SW 1271 (cell line): ENCODE measurements around the gene COL6A1.
"Not testable (repeated sequence)": the region's sequence is repeated elsewhere in the genome, so short reads cannot be mapped to it uniquely, and the experiment has no call there.

Source experiments
- DNase-seq, 2 experiments: peaks; one replicate each; lab custom pipeline; 2025; lab: John Stamatoyannopoulos, UW

COL6A1 gene

DNA sequence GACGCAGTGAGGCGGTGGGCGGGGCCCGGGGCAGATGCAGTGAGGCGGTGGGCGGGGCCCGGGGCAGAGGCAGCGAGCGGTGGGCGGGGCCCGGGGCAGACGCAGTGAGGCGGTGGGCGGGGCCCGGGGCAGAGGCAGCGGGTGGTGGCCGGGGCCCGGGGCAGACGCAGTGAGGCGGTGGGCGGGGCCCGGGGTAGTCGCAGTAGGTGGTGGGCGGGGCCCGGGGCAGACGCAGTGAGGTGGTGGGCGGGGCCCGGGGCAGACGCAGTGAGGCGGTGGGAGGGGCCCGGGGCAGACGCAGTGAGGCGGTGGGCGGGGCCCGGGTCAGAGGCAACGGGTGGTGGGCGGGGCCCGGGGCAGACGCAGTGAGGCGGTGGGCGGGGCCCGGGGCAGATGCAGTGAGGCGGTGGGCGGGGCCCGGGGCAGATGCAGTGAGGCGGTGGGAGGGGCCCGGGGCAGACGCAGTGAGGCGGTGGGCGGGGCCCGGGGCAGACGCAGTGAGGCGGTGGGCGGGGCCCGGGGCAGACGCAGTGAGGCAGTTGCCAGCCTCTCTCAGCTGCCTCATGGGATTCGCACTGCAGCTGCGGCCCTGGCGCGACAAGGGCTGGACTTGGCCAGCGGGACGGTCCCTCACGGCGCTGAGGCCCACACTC, 24.4 kb downstream of the COL6A1 start:
- not testable (repeated sequence) for DNase-seq

DNA sequence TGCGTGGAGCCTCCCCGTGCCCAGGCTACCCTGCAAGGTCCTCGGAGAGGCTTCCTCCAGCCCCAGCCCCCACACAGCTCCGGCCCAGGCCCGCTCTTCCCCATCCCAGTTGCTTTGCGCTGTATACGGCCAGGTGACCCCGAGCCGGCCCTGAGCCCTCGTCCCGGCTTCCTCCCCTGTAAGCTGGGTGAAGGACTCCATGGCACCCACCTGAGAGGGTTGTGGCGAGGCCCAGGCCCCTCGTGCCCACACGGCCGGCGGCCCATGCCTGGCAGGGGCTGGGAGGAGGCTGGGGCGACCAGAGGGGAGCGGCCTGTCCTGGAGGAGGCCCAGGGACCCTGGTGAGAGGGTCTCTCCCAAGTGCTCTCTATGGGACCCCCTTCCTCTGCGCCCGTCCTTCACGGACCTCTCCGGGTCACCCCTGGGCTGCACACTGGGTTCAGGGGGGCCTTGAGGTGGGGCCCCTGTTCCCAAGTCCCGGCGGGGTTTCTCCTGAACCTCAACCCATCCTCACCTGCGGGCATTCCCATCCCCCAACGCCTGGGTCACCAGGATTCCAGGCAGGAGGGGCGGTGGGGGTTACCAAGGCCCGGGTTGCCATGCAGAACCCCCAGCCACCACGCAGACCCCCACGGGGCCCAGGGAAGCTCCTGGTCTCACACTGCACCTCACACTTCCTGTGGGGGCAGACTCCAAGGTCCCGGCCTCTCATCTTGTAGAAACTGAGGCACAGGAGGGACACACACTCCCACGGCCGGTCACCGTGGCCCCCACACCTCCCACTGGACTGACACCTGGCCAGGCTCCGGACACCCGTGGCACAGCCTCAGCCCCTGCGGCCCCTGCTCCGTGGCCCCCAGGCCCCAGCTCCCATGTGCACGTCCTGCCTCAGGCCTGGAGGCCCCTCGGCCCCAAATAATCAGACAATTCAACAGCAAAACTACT, 25.2 kb downstream of the COL6A1 start:
- DNase-seq, result no peak

DNA sequence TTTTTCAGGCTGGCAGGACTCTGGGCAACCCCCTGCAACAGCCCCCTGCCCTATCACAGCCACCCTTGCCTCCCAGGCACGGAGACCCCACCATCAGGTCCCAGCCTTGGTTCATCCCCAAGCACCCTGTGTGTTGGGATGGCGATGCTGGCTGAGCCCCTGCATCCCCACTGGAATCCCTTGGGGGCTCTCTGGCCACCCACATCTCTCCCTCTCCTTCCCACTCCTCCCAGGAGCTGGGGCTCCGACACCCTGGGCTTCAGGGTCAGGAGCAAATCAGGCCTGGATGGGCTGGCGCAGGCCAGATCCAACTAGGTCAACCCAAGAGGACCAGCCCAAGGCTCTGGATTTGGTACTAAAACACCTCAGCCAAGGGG, 25.9 kb downstream of the COL6A1 start:
- no peak for DNase-seq

DNA sequence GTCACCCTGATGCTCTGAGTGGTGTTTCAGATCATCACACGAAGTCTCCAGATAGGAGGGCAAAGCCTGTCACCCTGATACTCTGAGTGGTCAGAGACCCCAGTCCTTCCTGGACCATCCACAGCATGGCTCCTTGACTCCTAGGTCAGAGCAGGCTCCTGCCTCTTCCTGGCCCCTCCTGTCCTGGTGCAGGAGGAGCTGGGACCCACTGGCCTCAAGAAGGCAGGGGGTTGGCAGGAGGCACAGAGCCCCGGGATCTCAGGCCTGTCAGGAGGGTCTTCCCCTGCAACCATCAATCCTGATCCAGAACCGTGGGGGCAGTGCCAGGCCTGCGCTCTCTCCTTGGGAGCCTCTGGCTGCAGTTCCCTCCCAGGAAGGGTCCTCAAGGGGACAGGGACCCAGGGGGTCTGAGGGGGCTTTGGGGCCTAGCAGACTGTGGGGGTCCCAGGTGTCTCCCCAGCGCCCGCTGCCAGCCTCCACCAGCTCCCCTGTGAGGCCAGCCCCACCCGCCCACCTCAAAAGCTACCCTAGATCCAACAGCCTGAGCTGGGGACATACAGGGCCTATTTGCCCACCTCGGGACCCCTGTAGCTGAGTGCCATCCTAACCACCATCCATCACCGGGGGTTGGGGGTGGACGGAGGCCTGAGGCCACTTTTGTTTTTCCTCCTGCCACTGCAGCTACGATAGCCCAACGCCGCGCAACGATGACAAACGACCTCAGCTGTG, 27.5 kb downstream of the COL6A1 start:
- no peak for DNase-seq

DNA sequence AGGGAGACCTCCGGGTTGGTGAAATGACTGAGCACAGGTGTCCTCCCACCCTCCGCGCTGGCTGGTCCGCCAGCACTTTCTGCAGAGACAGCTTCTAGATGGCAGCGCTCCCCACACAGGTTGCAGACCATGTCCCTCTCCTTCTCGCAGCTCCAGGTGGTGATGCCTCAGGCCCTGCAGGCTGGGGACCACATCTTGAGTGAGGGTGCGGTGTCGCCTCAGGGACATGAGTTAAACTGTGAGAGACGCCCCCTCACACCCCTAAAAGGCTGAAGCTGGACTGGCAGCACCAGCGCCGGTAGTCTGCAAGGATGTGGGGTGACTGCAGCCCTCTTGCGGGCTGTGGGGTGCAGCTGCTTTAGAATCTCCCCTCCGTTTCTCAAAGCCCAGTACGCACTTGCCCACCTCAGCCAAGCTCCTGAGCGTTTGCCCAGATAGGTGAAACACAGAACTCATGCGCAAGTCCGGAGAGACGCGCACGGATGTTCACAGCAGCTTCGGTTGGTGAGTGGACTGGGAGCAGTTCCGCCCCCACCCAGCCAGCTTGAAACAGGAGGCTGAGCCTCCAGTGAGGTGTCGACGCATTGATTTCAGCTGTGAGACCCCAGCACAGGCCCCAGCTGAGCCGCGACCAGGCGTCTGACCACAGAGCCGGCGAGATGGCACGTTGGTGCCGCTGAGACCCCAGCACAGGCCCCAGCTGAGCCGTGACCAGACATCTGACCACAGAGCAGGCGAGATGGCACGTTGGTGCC, 28.6 kb downstream of the COL6A1 start:
- no peak for DNase-seq

DNA sequence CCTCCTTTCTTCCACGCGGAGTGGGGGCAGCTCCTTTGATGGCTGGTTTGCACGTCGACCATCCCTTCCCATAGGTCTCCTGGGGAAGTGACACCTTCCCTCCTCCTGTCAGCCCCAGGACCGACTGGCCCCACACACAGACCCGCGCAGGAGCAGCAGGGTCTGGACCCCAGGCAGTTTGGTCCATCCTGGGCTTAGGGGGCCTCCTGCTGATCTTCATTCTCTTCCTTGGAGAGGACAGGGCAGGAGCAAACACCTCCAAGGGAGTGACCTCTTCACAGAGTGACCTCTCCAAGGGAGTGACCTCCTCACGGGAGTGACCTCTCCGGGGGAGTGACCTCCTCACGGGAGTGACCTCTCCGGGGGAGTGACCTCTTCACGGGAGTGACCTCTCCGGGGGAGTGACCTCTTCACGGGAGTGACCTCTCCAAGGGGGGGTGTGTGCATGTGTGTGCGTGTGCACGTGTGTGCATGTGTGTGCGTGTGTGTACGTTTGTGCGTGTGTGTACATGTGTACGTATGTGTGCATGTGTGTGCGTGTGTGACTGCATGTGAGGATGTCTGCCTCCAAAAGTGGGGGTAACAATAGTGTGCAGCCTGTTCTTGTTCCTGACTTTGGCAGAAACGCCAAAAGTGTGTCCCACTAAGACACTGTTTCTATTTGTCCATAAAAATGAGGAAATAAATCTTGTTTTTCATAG, 29.8 kb downstream of the COL6A1 start:
- no peak for DNase-seq

DNA sequence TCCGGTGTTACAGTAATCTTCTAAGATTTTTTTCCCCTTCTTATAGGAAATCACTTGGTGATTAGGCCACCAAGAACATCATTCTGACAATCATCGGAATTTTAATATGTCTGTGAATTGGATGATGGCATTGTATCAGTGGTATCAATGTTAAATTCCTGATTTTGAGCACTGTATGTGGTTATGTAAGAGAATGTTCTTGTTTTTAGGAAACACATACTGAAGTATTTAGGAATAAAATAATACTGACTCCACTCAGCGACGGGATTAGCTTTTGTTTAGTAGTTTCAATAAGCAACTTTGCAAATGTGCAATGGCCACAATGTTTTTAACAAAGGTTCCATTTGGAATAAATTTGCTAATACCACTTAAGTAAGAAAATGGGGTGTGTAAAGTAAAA, 30.6 kb downstream of the COL6A1 start:
- DNase-seq, result no peak

DNA sequence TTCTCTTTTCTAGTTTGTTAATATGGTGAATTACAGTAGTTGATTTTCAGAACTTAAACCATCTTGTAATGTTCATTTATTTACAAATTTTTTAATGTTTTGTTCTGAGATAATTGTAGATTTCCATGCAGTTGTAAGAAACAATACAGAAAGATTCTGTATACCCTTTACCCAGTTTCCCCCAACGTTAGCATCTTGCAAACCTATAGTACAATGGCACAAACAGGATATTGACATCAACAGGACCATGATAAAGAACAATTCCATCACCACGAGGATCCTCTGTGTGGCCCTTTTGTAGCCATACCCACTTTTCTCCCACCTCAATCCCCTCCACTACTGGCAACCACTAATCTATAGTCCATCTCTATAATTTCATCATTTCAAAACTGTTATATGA, 33.3 kb downstream of the COL6A1 start:
- no peak for DNase-seq

DNA sequence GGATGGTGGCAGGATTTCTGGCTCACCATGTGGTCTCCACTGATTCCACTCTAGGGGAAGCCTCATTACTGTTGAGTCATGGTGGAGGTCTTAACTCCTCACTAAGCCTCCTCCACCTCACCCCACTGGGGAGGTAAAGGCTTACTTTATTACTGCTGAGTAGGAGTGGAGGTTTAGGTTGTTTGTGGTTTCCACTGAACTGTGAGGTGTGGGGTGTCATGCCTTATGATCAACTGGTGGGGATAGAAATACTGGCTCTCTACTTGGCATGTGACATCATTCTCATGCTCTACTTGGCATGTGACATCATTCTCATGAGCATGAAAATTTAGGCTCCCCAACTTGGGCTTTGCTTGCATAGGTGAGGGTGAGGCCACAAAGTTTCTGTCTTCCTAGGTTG, 35.6 kb downstream of the COL6A1 start:
- no peak for DNase-seq

DNA sequence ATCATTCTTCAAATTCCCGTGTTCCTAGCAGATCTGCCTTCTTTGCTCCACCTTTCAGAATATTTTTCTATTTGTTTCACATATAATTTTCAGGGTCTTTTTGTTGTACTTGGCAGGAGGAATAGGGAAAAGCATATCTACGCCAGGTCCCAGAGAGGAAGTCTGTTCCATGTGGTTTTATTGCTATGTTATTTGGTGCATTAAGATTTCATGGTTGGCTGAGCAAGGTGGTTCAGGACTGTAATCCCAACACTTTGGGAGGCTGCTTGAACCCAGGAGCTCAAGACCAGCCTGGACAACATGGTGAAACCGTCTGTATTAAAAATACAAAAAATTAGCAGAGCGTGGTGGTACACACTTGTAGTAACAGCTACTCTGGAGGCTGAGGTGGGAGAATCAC, 36.1 kb downstream of the COL6A1 start:
- no peak for DNase-seq

DNA sequence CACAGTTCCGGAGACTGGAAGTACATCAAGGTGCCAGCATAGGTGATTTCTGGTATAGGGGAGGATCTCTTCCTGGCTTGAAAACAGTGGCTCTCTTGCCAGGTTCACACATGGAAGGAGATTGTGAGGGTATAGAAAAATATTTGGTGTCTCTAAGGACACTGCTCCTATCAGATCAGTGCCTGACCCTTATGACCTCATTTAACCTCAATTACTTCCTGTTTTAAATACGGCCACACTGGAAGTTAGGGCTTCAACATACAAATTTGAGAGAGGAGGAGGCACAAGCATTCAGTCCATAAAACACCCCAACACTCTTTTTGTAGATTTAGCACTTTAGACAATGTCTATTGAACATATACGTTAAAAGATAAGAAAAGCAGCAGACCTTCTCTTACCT, 37.0 kb downstream of the COL6A1 start:
- DNase-seq, result no peak

DNA sequence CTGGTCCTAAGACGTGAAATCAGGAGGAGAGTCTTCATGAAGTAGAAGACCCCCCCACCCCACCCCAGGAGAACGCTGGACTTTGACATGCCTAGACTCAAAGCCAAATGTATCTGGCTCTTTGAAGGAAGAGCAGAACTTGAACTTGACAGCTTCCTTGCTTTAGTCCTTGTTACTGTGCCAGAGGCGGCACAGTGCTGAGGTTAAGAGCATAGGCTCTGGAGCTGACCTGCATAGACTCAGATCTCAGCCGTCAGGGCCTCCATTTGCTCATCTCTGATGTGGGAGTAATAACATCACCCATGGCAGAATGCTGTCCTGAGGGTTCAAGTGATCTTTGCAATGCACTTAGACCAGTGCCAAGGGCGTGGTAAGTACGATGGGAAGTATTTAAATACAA, 39.0 kb downstream of the COL6A1 start:
- no peak for DNase-seq

DNA sequence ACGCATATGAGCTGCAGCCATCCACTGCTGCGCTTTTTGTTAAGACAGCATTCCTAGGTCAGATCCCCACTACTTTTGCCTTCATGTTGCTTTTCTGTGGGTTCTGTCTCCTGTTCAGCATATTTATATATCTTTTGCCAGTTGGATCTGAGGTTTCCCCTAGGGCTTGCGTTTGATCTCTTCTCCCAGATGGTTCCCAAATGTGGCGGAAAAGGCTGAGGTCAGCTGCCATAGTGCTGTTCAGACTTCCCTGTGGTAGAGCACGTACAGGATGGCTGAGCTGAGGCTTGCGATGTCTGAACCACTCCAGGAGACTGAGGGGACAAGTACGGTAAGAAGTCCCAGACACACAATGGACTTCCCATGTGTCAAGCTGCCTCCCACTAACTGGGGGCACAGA, 39.8 kb downstream of the COL6A1 start:
- DNase-seq, result no peak

DNA sequence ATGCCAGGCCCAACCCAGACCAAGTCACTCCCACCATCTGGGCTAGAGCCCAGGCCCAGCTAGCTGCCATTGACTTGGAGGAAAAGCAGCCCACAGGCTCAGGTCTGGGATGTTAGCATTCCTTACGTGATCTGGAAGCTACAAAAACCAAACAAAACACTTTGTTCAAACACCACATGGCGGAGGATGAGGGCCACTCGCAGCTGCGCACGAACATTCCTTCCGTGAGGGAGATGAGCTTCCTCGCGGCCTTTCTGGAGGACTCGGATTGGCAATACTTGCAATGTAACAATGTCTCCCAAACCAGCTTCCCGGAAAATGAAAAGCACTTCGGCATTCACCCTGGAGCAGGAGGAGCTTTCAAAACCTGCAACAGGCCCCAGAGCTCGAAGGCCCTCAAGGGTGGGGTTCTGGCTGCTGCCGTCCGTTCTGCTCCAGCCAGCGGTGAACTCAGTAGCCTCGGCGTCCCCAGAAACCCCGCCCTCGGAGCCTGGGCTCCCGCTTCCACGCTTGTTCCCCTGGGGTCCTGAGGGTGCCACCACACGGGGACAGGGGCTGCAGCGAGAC, 40.5 kb downstream of the COL6A1 start:
- DNase-seq, result no peak

DNA sequence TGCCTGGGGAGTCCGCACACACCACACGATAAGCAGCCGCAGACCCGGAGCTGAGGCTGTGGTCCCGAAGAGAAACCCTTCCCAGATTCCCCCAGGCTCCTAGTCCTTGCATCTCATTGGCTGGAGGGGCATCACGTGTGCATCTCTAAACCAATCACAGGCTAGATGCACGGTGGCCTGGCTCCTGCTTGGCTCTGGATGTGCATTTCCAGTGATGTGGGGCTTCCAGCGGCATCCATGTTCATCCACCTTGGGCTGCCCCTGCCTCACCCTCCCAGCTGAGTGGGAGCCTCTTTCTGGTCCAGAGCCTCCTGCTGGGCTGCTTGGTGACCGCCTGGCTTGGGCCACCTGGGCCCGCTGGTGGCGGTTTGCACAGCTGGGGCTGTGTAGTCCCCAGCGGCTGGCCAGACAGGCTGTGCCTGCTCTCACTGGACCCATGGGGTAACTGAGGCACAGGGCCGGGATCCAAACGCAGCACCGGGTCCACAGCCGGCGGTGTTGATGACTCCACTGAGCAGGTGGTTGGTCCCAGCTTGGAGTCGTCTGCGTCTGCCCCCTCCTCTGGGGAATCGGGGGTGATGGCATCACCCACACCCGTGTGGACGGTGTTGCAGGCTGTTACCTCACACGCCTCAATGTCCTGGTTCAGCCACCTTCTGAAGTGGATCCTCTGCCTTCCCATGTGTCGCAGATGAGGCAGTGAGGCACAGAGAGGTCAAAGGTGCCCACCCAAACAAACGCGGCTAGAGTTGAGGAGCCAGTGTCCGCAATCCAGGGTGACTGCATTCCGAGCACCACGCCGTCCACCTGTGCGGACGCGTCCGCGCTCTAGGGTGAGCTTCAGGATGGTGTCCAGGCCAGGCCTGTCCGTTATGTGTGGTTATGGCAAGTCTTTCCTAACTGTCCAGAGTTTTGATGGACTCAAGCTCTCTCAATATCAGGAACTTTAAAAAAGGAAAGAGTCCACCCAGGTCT, 41.3 kb downstream of the COL6A1 start:
- no peak for DNase-seq

DNA sequence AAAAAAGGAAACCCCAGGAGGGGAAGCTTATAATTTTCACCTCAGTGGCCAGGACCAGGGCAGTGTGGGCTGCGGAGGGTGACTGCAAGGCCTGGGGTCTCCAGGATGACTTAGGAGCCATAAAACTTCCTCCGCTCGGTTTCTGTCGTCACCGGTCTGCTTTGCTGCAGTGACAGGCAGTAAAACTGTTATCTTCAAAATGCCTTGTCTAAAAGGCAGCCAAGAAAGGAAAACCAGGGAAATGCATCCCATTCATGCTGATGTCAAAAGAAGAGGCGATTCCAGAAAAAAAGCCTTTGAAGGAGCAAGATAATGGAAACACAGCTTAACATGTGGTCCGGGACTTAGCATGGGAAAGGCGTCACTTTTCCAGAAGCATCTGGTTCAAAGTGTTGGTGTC, 42.0 kb downstream of the COL6A1 start:
- DNase-seq, result no peak

DNA sequence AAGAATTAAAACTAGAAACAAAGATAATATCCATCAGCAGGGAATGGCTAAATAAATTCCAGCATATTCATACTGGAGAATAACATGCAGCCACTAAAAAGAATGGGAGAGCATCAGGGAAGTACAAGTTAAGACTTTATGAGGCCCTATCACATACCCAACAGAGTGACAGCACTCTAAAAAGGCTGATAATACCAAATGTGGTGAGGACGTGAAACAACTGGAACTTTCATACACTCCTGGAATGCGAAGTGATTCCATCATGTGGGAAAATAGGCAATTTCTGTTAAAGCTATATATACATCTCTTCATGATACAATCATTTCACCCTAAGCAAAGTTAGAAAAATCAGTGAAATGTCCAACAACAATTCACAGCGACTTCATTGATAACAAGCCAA, 42.6 kb downstream of the COL6A1 start:
- DNase-seq, result no peak

DNA sequence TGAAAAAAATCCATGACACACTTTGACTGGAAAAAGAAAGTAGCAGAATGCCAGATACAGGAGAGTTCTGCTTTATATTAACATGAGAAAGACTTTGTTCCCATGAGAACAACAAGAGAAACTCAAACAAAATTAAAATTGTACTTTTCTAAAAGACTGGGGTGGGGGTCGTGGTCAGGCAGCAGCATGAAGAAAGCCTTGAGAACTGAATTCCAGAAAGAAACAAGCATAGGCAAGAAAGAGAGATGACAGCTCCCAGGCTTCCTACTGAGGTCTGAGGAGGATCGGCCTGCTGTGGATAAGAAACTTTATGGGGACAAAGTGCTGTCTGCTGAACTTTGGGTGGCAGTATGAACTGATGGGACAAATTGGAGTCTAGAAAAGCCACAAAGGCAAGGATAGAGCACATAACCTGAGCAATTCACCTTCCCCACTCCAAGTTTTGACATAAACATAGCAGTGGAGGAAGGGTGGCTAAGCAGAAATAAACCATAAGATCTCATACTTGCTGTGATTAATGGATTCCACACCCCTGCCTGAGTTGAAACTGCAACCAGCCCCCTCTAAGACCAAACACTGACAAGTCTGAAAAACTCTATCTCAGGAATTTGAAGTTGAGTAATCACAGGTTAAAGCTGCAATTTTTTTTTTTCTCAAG, 43.7 kb downstream of the COL6A1 start:
- no peak for DNase-seq

DNA sequence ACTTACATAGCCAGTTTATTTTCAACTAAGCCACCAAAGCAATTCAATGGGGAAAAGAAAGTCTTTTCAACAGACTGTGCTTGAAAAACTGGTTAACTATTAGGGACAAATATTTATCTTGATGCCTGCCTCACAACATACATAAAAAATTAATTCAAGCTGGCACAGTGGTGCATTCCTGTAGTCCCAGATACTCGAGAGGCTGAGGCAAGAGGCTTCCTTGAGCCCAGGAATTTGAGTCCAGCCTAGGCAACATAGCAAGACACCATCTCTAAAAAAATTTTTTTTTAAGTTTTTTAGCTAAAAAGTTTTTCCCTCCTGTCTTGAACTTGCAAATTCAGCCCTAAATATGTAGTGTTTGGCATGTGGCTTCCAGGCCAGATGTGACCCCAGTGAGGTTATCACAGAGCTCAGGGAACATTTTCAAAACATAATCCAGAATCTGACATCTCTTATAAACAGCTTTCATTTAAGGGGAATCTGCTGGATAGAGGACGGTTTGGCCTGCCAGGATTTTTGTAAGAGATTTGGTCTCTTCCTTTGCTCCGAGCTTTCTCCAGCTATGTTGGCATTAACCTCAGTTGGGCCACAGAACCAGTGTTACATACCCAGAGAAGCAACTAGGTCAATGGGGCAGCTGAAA, 46.4 kb downstream of the COL6A1 start:
- no peak for DNase-seq
